Nephron (organoid): Measurements from ENCODE around the gene USP6NL.

Source experiments
- H3K27ac Mint-ChIP-seq, 3 experiments: 2 replicates each; pipeline ENCODE4 v1.8.0; 2020; ENCODE audit warnings: mixed read lengths in 3 of 3, mild to moderate bottlenecking in 2 of 3, moderate library complexity in 1 of 3
- H3K27me3 Mint-ChIP-seq: 2 replicates; pipeline ENCODE4 v1.8.0; 2021; ENCODE audit warnings: low read depth, mild to moderate bottlenecking, moderate library complexity, mixed read lengths
- H3K36me3 Mint-ChIP-seq: 2 replicates; pipeline ENCODE4 v1.8.0; 2020; ENCODE audit warnings: low read depth, mixed read lengths
- H3K4me1 Mint-ChIP-seq: 2 replicates; pipeline ENCODE4 v1.8.0; 2020; ENCODE audit warnings: mixed read lengths
- H3K4me3 Mint-ChIP-seq, 3 experiments: 2 replicates each; pipeline ENCODE4 v1.8.0; 2020; ENCODE audit warnings: mild to moderate bottlenecking in 3 of 3, mixed read lengths in 3 of 3, moderate library complexity in 2 of 3
- H3K9me3 Mint-ChIP-seq: 2 replicates; pipeline ENCODE4 v1.8.0; 2020; ENCODE audit warnings: mixed read lengths
- CTCF ChIP-seq, 3 experiments: fragments of 200-600 bp; sonication (generic); IDR thresholded peaks; one replicate each; pipeline ENCODE4 v1.5.0; 2021; ENCODE audit warnings: antibody characterized with exemption in 3 of 3; ENCODE audit not compliant: unreplicated experiment in 3 of 3

Gene USP6NL

GRCh38 chr10:11570751-11571150, 40.7 kb downstream of the USP6NL start:
- H3K9me3 Mint-ChIP-seq: no peaks in the 10 kb centered on the region
- TF ChIP-seq CTCF (IDR thresholded peaks at IDR 0.05; ENCODE audit: unreplicated experiment in 3 of 3): no peak
- H3K36me3 Mint-ChIP-seq: no peaks in the 10 kb centered on the region
- H3K4me1 Mint-ChIP-seq: peaks cover 16% of the 10 kb centered on the region
- no peak overlapping the region for H3K4me3 Mint-ChIP-seq
- H3K27me3 Mint-ChIP-seq: no peaks in the 10 kb centered on the region
- H3K27ac Mint-ChIP-seq: no peak overlapping the region

- Mint-ChIP-seq H3K4me1 (peaks cover 11% of the 10 kb centered on the region), H3K36me3 (peaks cover 6% of the 10 kb centered on the region), H3K27ac (no peak overlapping the region), H3K9me3 (no peaks in the 10 kb centered on the region), H3K27me3 (no peaks in the 10 kb centered on the region), H3K4me3 (no peak overlapping the region)
- TF ChIP-seq CTCF (IDR thresholded peaks at IDR 0.05; ENCODE audit: unreplicated experiment in 3 of 3): no peak
These were observed 42.0 kb downstream of the USP6NL start for GRCh38 chr10:11569471-11569870.

GRCh38 chr10:11568578-11568977, 42.9 kb downstream of the USP6NL start:
- Mint-ChIP-seq H3K27ac (no peak overlapping the region), H3K27me3 (no peaks in the 10 kb centered on the region), H3K36me3 (peaks cover 12% of the 10 kb centered on the region), H3K9me3 (no peaks in the 10 kb centered on the region), H3K4me1 (peaks cover 4% of the 10 kb centered on the region), H3K4me3 (no peak overlapping the region)
- no peak for TF ChIP-seq CTCF (IDR thresholded peaks at IDR 0.05; ENCODE audit: unreplicated experiment in 3 of 3)

GRCh38 chr10:11564741-11565140, 46.7 kb downstream of the USP6NL start:
- H3K4me1 Mint-ChIP-seq: peaks cover 4% of the 10 kb centered on the region
- peaks cover 28% of the 10 kb centered on the region for H3K36me3 Mint-ChIP-seq
- H3K9me3 Mint-ChIP-seq: no peaks in the 10 kb centered on the region
- no peak for TF ChIP-seq CTCF (IDR thresholded peaks at IDR 0.05; ENCODE audit: unreplicated experiment in 3 of 3)
- H3K4me3 Mint-ChIP-seq: no peak overlapping the region
- H3K27ac Mint-ChIP-seq: no peak overlapping the region
- H3K27me3 Mint-ChIP-seq: no peaks in the 10 kb centered on the region

GRCh38 chr10:11563936-11564335, 47.5 kb downstream of the USP6NL start:
- H3K4me3 Mint-ChIP-seq: no peak overlapping the region
- TF ChIP-seq CTCF (IDR thresholded peaks at IDR 0.05; ENCODE audit: unreplicated experiment in 3 of 3): no peak
- peaks cover 4% of the 10 kb centered on the region for H3K4me1 Mint-ChIP-seq
- H3K27me3 Mint-ChIP-seq: no peaks in the 10 kb centered on the region
- no peak overlapping the region for H3K27ac Mint-ChIP-seq
- H3K36me3 Mint-ChIP-seq: peaks cover 28% of the 10 kb centered on the region
- H3K9me3 Mint-ChIP-seq: no peaks in the 10 kb centered on the region

GRCh38 chr10:11562888-11563287, 48.6 kb downstream of the USP6NL start:
- TF ChIP-seq CTCF (IDR thresholded peaks at IDR 0.05; ENCODE audit: unreplicated experiment in 3 of 3): no peak
- no peaks in the 10 kb centered on the region for H3K9me3 Mint-ChIP-seq
- H3K36me3 Mint-ChIP-seq: peaks cover 33% of the 10 kb centered on the region
- H3K4me3 Mint-ChIP-seq: no peak overlapping the region
- H3K27ac Mint-ChIP-seq: no peak overlapping the region
- H3K4me1 Mint-ChIP-seq: peaks cover 4% of the 10 kb centered on the region
- no peaks in the 10 kb centered on the region for H3K27me3 Mint-ChIP-seq
